Mesothelial cell of epicardium (in vitro differentiated cells): ENCODE measurements around the gene WIZ. TPM values are rescaled to one million over a fixed set of nuclear protein-coding genes. Genes with fewer than 3 reads are reported as not detected.

Experiments used
- DNase-seq, 2 experiments: peaks; one replicate each; pipeline ENCODE4 v3.0.0; 2021; ENCODE audit warnings: low spot score in 2 of 2; ENCODE audit not compliant: unreplicated experiment in 2 of 2
- H3K27ac Mint-ChIP-seq: 2 replicates; pipeline ENCODE4 v1.8.0; 2021; ENCODE audit warnings: mixed read lengths
- H3K27me3 Mint-ChIP-seq: 2 replicates; pipeline ENCODE4 v1.8.0; 2021; ENCODE audit warnings: low read depth, mixed read lengths
- H3K36me3 Mint-ChIP-seq: 2 replicates; pipeline ENCODE4 v1.8.0; 2021; ENCODE audit warnings: mixed read lengths
- H3K4me1 Mint-ChIP-seq: 2 replicates; pipeline ENCODE4 v1.8.0; 2021; ENCODE audit warnings: mixed read lengths
- H3K4me3 Mint-ChIP-seq: 2 replicates; pipeline ENCODE4 v1.8.0; 2021; ENCODE audit warnings: mild to moderate bottlenecking, moderate library complexity, mixed read lengths
- H3K9me3 Mint-ChIP-seq: 2 replicates; pipeline ENCODE4 v1.8.0; 2021; ENCODE audit warnings: mixed read lengths
- total RNA-seq: library from RNA; stranded (reverse); gene quantifications from 3 replicates; pipeline ENCODE4 v1.2.1, GENCODE V29; 2021
- TF ChIP-seq, protein P1 (sequence below): fragments of 200-600 bp; sonication (generic); IDR thresholded peaks from one replicate; pipeline ENCODE4 v1.5.0; 2021; ENCODE audit warnings: antibody characterized with exemption; ENCODE audit not compliant: unreplicated experiment

WIZ gene
- total RNA-seq, 1 donor from 2014 or later, result 57.5 TPM

DNA sequence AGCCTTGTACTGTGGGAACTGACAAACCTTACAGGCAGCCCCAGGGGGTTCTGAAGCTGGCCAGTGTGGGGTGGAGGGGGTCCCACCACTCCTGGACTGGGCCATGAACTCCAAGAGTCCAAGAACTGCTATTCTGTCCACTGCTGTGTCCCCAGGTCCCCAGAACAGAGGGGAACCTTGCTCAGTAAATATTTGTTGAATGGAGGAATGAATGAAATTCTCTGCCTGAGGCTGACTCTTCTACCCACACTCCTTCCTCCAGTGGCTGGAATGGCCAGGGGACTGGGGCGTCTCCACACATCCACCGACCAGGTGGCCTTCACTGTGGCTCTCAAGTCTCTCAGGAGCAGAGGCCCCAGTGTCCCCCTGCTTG, 11.6 kb downstream of the WIZ start:
- H3K9me3 Mint-ChIP-seq, result no peaks in the 10 kb centered on the region
- H3K4me3 Mint-ChIP-seq, result no peak overlapping the region
- peaks cover 2% of the 10 kb centered on the region for H3K36me3 Mint-ChIP-seq
- DNase-seq, result no peak
- no peak overlapping the region for H3K27ac Mint-ChIP-seq
- H3K27me3 Mint-ChIP-seq, result no peaks in the 10 kb centered on the region
- peaks cover 4% of the 10 kb centered on the region for H3K4me1 Mint-ChIP-seq
- TF ChIP-seq, protein P1, sequence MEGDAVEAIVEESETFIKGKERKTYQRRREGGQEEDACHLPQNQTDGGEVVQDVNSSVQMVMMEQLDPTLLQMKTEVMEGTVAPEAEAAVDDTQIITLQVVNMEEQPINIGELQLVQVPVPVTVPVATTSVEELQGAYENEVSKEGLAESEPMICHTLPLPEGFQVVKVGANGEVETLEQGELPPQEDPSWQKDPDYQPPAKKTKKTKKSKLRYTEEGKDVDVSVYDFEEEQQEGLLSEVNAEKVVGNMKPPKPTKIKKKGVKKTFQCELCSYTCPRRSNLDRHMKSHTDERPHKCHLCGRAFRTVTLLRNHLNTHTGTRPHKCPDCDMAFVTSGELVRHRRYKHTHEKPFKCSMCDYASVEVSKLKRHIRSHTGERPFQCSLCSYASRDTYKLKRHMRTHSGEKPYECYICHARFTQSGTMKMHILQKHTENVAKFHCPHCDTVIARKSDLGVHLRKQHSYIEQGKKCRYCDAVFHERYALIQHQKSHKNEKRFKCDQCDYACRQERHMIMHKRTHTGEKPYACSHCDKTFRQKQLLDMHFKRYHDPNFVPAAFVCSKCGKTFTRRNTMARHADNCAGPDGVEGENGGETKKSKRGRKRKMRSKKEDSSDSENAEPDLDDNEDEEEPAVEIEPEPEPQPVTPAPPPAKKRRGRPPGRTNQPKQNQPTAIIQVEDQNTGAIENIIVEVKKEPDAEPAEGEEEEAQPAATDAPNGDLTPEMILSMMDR, result no peak

DNA sequence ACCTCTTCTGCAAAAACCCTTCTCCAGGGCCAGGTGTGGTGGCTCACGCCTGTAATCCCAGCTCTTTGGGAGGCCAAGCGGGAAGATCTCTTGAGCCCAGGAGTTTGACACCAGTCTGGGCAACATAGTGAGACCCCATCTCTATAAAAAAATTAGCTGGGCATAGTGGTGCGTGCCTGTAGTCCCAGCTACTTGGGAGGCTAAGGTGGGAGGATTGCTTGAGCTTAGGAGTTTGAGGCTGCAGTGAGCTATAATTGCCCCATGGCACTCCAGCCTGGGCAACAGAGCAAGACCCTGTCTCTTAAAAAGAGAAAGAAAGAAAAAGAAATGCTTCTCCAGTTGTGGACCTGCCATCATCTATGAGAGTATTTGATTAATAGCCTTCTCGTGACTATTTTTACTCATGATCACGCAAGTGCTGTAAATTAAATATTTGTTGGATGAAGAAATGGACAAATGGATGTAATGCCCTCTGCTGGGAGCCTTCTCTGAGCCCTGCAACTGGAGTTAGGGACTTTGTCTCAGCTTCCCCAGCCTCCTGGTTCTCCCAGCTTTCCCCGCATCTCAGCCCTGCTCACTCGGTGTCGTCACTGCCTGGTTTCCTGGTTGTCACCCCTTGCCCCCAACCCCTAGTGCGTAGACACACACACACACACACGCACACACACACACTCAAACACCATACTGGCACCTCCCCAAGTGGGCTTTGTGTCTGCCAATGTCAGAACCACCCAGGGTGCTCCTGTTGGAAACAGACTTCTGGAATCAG, 12.2 kb downstream of the WIZ start:
- Mint-ChIP-seq H3K4me3 (no peak overlapping the region), H3K27me3 (no peaks in the 10 kb centered on the region), H3K4me1 (peaks cover 6% of the 10 kb centered on the region), H3K36me3 (peaks cover 2% of the 10 kb centered on the region), H3K27ac (no peak overlapping the region), H3K9me3 (no peaks in the 10 kb centered on the region)
- DNase-seq, result no peak
- TF ChIP-seq, protein P1, result no peak

DNA sequence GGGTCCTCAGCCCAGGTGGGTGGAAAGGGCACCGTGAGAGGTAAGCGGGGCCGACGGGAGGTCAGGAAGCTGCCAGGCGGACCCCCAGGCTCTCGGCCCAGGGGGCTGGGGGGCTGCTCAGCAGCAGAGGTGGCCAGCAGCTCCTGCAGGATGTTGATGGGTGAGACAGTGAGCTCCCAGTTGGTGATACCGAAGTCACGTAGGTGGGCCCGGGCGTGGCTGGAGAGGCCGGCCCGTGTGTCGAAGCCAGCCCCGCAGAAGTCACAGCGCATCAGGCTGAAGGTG, 13.0 kb downstream of the WIZ start:
- Mint-ChIP-seq H3K4me1 (peaks cover 7% of the 10 kb centered on the region), H3K27ac (no peak overlapping the region), H3K36me3 (peaks cover 2% of the 10 kb centered on the region), H3K9me3 (no peaks in the 10 kb centered on the region), H3K27me3 (no peaks in the 10 kb centered on the region), H3K4me3 (no peak overlapping the region)
- DNase-seq, result no peak
- TF ChIP-seq, protein P1, result no peak

DNA sequence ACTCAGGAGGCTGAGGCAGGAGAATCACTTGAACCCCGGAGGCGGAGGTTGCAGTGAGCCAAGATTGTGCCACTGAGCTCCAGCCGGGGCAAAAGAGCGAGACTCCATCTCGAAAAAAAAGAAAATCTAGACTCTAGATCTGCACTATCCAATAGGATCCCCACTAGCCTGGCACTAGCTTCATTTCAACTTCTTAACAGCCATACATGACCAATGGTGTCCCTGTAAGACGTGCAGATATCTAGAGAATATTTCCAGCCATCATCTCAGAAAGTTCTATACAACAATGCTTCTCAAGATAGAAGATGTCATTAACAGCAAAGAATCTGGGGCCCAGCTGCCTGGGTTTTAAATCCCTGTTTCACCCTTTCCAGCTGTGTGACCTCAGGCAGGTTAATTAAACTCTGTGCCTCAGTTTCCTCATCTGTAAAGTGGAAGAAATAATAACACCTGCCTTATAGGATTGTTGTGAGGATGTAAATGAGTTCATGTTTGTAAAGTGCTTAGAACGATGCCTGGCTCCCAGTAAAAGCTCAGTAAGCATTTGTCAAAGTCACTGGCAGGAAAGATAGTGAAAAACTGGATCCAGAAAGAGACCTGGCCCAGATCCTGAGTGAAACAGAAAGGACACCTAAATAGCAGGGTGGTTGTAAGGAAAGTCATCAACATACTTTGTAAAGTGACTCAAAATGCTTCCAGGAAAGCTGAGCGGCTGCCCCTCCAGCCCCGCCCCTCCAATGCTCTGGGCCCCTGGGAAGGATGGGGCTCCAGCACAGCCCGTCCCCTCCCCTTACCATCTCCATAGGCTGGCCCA, 13.5 kb downstream of the WIZ start:
- no peak for DNase-seq
- Mint-ChIP-seq H3K9me3 (no peaks in the 10 kb centered on the region), H3K36me3 (peaks cover 2% of the 10 kb centered on the region), H3K4me1 (peaks cover 13% of the 10 kb centered on the region), H3K27me3 (no peaks in the 10 kb centered on the region), H3K4me3 (no peak overlapping the region), H3K27ac (no peak overlapping the region)
- TF ChIP-seq, protein P1, result no peak

DNA sequence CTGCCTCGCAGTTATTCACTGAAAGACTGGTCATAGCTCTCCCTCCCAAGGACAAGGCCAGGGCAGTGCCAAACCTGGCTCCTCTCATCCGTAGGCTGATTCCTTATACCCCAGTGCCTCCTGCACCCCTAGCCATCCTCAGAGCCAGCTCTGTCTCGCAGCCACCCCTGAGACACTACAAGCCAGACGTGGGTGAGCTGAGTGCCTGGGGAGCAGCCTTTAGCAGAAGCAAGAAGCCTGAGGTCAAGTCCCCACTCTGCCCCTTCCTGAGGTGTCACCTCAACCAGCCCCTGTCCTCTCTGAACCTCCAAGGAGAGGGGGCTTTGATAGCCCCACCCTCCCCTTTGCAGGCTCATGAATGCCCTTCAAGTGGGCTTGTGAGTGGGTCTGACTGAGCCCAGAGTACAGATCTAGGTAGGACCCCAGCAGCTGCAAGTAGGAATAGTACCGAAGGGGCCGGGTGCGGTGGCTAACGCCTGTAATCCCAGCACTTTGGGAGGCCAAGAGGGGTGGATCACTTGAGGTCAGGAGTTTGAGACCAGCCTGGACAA, 16.2 kb downstream of the WIZ start:
- no peak for DNase-seq
- peak overlapping the region; percentile 90 for H3K4me3 Mint-ChIP-seq
- H3K9me3 Mint-ChIP-seq, result no peaks in the 10 kb centered on the region
- peak overlapping the region; percentile 97 for H3K27ac Mint-ChIP-seq
- H3K4me1 Mint-ChIP-seq, result peaks cover 21% of the 10 kb centered on the region
- H3K27me3 Mint-ChIP-seq, result no peaks in the 10 kb centered on the region
- TF ChIP-seq, protein P1, result no peak
- H3K36me3 Mint-ChIP-seq, result peaks cover 2% of the 10 kb centered on the region
